GM12872 (cell line): Measurements from ENCODE around the gene NEK7.

Source experiments
- CTCF ChIP-seq: IDR thresholded peaks from 3 replicates; pipeline ENCODE4 v1.5.1; 2011; ENCODE audit warnings: low read depth, mild to moderate bottlenecking, low read length, moderate library complexity; ENCODE audit not compliant: insufficient read depth

The NEK7 gene

GRCh38 chr1:198165927-198166647 is 9.3 kb downstream of the NEK7 start:
- no peak for TF ChIP-seq CTCF

GRCh38 chr1:198166900-198167299 is 10.1 kb downstream of the NEK7 start:
- no peak for TF ChIP-seq CTCF

- TF ChIP-seq CTCF: no peak
Measured at GRCh38 chr1:198167436-198167934, 10.7 kb downstream of the NEK7 start.

GRCh38 chr1:198168227-198168626 is 11.4 kb downstream of the NEK7 start:
- no peak for TF ChIP-seq CTCF

- TF ChIP-seq CTCF: no peak
Measured at GRCh38 chr1:198169672-198170071, 12.9 kb downstream of the NEK7 start.

- TF ChIP-seq CTCF: no peak
Measured at GRCh38 chr1:198171667-198172540, 15.1 kb downstream of the NEK7 start.

GRCh38 chr1:198173832-198174231 is 17.0 kb downstream of the NEK7 start:
- no peak for TF ChIP-seq CTCF
